NCI-H2227 treated with DMSO at 0.1 percent for 48 hours (cell line): Measurements from ENCODE around the gene DCST2.

ENCODE experiments used
- DNase-seq: peaks from one replicate; lab custom pipeline; 2025; lab: John Stamatoyannopoulos, UW

DCST2 gene

DNA sequence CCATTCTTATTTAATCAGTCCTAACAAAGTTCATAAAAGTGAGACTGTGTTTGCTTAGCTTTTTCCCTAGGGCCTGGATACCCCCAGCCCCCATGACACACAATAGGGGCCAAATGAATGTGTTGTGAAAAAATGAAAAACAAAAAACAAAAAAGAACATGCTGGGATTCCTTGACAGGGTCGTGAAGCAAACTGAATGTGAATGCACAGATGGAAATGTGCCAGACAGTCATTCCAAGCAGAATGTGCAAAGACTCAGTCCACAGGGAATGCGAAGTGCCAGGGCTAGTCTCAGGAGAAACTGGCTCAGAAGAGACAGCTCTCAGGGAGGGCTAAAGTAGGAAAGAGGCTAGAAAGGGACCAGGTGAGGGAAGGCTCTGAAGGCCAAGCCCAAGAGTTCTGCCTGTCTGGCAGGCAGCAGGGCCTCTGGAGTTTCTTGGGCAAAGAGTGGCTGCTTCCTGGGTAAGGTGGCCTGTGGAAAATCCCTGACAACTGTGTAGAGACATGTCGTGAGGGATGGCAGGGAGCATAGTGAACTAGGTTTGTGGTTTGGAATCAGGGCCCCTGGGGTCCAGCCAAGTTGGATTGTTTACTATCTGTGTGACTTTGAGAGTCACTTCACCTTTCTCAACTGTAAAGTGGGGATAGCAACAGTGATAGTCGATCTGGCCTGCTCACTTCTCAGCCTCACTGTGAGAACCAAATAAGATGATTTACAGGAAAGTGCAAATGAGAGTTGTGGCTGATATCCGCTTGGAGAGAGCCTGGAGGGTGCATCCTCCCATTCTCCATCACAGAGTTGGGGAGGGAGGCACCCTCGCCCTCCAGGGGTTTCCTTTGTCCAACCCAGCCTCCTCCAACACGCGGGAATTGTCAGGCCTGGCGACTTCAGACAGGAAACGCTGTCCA lies 16.3 kb upstream of the DCST2 start:
- no peak for DNase-seq

DNA sequence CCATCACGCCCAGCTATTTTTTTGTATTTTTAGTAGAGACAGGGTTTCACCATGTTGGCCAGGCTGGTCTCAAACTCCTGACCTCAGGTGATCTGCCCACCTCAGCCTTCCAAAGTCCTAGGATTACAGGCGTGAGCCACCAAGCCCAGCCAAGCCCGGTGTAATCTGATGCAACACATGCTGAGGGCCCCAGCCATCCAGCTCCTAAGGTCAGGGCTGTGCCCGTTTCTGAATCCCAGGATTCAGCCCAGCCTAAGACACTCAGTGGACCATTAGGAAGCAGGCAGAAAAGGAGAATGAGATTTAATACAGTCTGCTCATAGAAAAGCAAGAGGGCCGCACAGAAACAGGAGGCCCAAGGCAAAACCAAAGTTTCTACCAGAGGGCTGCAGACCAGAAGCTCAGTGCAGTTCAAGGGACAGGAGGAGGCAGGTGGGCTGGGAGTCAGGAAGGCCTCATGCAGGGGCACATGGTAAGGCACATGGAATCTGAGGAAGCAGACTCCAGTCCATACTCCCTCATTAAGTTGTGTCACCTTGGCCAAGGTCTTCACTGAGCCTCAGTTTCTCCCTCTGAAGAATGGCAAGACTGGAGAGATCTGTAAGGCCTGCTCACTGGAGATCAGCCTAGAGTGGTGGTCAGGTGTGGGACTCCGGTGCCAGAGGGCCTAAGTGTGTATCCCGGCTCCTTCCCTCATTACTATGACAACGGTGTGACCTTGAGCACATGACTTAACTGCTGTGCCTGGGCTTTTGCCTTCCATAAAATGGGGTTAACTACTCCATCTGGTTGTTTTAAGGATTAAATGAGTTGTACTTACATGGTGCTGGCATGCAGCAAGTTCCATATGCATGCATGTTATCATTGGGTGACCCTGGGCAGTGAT lies 15.1 kb upstream of the DCST2 start:
- no peak for DNase-seq

DNA sequence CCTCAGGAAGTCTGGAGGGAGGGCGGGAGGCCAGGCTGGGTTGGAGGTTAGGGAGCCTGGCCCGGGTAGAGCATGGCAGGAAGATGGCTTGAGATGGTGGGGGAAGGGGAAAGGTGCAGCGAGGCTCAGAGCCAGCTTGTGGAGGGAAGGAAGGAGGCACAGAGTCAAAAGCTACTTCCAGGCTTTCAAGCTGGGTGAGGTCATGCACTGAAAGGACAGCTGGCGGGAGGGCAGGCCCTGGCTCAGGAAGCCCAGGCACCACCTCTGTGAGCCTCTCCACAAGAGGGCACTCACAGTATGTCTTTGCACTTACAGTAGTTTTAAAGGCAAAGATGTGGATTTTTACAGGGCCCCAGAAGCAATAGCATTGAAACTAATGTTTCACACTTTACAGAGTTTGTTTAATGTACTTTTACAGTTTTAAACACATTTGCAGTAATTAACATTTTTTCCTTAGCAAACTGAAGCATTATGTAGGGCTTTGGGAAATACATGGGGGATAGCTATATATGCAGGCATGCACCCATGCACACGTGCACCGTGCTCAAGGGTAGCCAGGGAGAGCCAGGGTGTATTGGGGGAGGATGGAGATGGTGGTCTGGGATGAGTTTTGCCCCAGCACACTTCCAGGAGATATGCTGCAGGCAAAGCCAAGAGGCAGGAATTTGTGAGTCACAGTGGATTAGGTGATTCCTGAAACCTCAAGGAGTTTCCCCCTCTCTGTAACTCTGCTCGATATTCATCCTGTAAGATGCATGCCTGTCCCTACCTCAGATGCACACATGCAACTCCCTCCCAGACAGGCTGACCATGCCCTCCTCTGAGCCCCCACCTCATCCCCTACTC lies 11.5 kb upstream of the DCST2 start:
- DNase-seq: no peak

DNA sequence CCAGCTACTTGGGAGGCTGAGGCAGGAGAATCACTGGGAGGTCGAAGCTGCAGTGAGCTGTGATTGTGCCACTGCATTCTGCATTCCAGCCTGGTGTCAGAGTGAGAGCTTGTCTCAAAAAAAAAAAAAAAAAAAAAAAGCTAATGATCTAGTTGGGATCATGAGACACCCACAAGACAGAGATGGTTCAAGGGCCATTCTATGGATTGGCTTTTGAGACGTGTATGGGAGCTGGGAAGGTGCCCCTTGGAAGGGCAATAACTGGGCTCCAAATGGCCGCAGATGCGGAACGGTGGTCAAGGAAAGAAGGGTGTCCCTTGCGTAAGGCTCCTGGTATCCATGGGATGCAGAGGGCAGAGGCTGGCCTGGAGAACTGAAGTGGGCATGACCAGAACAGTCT lies 10.8 kb upstream of the DCST2 start:
- no peak for DNase-seq

DNA sequence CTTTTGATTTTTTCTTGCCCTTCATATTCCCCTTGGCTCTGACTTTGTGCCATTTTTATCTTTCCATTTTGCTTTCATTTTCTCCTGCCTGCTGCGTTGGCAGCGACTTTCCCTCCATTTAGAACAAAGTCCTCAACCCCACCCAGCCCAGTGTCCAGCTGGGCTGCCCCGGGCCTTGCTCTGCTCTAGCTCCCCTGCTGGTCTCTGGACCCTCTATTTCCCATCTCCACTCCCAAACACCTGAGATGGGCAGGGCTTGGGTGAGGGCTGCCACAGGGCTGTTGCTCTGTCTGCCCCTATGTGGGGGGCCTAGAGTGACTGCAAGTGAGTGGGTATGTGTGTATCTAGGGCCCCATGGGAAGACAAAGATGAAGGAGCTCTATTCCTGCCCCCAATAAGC lies 10.2 kb upstream of the DCST2 start:
- no peak for DNase-seq

DNA sequence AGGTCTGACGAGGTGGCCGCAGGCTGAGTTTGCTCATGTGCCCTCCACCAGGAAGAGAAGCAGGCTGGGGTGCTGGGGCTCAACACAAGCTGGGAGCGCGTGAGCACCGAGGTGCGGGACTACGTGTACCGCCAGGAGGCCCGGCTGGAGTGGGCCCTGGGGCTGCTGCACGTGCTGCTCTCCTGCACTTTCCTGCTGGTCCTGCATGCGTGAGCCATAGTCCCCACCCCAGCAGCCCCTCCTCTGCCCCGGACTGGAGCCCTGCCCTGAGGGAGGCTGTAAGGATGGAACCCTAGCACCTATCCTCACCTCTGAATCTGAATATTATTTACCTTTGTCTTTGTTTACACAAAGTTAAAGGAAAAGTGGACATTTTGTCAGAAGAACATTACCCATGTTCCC lies 9.7 kb upstream of the DCST2 start:
- no peak for DNase-seq

DNA sequence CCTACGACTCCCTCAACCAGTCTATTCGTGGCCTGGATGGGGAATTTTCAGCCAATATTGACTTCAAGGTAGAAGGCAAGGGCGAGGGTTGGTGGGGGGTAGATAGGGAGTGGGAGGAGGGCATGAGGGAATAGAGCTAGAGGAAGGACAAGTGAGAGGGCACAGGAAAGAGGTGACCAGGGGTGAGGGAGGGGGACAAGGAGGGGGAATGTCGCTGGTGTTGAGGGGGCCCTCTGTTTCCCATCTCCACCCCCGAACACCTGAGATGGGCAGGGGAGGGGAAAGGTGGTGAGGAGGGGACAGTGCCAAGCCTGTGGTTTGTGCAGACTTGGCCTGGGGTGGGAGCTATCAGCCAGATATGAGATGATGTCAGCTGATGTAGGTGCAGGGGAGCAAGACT lies 9.2 kb upstream of the DCST2 start:
- no peak for DNase-seq

DNA sequence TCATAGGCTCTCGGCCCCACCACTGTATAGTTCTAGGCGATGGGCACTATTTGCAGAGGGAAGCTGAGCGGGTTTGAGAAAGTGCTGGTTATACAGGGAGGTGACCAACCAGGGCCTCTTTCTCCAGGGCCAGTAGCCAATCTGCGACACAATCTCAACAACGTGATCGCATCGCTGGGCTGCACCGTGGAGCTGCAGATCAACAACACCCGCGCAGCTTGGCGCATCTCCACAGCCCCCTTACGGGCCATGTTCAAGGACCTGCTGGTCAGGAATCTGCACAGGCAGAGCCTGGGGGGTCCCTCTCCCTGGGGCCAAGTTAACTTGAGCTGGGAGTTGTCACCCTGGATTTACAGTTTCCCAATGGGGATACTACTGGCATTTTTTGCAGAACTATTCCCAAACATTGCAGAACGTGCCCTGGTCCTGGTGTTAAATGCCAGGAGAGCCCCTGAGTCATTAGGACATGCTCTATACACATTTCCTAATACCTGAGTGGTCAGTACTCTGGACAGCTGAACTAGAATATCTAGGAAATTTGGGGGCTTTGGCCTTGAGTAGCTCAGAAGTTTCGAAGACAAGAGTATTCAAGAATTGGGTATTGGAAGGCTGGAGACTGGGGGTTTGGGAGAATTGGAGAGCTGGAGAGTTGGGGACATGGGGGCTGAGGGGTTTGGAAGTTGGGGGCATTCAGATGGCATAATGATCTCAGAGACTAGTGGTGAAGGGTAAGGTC lies 6.9 kb upstream of the DCST2 start:
- DNase-seq: no peak

DNA sequence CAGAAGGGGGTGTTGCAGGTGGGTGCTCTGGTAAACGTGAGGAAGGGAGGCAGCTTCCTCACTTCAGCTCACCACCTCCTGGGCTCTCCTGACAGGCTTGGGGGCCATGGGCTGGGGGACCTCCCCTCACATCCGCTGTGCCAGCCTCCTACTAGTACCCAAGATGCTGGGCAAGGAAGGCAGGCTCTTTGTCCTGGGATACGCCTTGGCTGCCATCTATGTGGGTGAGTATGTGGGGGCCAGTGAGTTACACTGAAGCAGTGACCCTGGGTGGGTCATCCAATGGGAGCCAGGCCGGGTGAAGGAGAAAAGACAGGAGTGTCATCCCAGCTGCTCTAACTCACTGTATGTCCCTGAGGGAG lies 5.7 kb upstream of the DCST2 start:
- DNase-seq: no peak

DNA sequence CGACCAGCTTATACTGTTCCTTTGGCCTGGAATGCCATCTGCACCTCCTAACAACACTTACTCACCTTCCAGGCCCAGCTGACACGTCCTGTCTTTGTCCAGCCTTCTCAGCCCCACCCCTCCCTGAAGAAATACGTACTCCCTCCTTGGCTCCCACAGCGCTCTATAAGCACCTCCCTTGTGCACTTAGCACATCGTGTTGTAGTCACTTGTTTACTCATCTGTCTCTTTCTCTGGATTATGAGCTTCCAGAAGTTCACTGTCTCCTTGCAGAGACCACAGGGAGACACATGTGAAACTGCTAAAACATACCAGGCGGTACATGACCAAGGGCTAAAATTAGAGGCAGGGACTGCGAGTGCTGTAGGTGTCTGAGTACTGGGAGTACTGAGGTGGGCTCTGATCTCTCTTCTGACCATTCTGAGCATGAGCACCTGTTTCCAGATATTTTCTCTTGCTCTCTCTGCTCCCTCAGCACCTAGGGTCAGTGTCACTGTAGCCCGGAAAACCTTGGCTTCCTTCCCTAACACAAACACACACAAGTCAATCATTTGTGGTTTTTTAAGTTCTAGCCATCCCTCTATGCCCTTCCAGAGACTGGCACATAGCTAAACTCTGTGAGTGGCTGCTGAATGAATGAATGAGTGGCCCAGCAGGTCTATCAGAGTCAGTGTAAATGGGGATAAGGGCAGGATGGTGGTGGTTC lies 5.2 kb upstream of the DCST2 start:
- no peak for DNase-seq

DNA sequence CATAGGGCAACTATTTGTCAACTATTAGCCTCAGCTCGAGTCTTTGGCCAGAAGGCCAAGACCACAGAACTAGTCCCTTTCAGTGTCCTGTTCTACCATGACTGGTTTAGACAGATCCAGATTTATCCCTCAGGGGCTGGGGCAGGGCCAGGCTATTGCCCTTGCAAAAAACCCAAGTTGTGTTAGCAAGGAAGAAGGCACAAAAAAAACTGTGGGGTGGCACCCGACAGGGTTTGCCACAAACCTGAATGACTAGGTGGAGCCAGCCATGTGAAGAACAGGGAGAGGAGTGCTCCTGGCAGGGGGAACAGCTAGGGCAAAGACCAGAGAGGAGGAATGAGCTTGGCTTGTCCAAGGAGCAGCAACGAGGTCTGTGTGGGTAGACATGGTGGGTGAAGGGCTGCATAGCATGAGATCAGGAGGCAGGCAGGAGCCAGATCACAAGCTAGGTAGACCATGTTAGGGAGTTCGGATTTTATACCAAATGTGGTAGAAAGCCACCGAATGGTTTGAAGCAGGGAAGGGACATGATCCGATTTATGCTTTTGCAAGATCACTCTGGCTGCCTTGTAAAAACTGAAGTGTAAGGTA lies 4.4 kb upstream of the DCST2 start:
- no peak for DNase-seq

DNA sequence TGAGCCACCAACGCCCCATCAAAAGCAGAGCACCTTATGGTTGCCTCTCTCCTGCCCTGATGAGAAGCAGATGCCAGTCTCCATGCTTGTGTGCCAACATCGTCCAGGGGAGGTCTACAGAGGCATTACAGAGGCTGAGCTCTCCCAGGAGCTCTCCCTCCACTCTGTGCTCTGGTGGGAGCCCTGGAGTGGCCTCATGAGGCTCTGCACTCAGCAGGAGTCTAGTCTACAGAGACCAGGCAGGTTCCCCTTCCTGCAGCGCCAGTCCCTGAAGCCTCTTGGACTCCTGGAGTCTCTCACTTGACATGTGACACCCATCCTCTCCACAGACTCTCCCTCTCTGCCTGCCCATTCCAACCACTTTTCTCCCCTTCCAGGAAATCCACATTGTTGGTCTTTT lies 3.5 kb upstream of the DCST2 start:
- DNase-seq: no peak

DNA sequence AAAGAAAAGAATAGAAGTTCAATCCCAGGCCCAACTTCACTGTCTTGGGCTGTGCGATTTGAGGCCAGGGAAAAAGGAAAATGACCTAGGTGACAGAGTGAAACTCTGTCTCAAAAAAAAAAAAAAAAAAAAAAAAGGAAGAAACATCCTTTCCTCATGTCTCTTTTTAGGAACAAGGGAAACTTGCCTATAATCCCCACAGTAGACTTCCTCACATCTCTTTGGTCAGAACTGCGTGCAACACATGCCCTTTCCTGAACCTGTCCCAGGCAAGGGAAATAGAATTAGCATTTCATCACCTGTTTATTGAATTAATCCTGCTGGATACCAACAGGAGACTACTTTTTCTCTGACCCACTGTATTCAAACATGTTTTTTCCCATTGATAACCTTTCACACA lies 2.4 kb upstream of the DCST2 start:
- DNase-seq: no peak

DNA sequence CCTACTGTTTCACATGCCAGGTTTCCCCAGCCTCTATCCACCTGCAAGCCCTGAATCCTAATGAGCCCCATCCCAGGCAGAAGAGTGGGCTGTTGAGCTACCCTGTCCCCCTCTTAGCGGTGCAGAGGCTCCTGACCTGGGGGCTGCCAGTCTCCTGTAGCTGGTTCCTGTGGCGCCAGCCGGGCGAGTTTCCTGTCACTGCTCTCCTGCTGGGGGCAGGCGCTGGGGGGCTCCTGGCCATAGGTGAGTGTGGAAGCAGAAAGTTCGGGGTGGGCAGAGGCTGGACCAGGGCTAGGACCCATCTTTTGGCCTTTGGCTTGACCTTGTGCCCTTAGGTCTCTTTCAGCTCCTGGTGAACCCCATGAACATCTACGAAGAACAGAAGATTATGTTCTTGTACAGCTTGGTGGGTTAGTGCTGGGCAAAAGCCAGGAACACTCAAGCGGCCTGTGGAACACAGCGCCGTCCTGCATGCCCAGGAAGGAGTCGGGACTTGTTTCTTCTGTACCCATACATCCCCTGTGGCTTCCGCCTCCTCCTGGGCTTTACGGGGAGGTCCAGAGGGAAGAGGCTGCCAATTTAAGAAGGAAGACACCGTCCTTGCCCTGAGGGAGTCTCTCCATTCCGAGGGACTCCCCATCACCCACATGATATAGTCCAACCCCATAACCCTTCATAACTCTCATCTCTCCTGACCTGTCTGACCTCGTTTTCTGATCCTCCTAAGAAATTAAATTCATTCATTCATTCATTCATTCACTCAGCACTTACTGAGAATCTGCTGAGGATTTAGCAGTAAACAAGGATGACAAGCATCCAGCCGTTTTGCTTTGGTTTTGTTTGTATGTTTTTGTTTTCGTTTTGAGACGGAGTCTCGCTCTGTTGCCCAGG lies 982 bp upstream of the DCST2 start:
- DNase-seq: no peak

DNA sequence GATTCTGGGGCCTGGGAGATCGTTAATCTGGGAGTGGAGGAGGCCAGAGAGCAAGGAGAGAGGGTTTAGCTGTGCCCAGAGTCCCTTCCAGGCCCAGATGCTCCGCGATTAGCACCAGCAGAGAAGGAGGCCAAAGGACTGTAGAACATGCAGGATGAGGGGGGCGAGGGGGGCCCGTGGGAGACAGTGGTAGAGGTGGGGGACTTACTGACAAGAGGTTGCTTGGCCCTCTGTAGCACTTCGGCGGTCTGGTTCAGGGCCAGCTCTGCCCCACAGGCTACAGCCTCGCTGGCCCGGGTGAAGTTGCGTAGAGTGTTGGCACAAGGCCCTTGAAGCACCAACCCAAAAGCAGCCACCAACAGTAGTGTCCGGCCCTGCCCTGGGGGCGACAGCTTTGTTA lies 695 bp downstream of the DCST2 start:
- DNase-seq: no peak

DNA sequence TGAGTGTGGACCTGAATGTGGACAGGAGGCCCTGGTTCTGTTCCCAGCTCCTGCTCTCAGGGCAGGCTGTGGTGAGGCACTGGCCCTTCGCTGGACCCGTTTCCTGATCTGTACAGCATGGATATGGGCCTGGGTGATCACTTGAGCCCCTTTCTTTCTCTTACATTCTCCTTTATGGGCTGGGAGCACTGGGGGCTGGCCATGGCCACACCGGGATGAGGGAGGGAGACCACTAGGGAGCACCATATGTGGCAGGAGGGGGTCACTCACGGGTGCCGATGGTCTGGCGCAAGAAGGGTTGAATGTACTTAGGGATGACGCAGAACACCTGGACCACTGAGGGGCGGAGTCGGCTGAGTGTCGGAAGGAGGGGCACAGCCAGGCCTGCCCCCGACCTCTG lies 2.7 kb downstream of the DCST2 start:
- no peak for DNase-seq

DNA sequence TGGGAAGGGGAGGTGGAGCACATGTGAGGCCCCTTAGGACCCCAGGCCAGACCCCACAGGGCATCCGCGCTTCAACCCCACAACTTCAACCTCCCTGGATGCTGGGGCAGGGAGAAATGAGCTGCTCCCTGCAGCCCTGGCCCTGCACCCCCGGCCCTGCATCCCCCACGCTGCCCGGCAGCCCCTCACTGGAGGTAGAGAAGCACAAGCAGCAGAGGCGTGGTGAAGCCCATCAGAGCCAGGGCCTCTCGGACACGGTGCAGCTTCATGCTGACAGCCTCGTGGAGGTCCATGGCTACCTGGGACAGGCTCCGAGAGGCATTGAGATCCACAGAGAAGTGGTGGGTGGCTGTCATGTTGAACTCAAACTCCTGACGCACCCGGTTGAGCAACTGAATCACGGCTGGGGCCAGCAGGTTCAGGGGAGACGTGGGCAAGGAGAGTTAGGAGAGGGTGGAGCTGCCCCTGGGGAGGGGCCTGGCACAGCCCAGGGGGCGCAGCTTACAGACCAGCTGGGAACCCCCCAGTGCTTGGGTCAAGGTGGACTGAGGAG lies 3.3 kb downstream of the DCST2 start:
- no peak for DNase-seq

DNA sequence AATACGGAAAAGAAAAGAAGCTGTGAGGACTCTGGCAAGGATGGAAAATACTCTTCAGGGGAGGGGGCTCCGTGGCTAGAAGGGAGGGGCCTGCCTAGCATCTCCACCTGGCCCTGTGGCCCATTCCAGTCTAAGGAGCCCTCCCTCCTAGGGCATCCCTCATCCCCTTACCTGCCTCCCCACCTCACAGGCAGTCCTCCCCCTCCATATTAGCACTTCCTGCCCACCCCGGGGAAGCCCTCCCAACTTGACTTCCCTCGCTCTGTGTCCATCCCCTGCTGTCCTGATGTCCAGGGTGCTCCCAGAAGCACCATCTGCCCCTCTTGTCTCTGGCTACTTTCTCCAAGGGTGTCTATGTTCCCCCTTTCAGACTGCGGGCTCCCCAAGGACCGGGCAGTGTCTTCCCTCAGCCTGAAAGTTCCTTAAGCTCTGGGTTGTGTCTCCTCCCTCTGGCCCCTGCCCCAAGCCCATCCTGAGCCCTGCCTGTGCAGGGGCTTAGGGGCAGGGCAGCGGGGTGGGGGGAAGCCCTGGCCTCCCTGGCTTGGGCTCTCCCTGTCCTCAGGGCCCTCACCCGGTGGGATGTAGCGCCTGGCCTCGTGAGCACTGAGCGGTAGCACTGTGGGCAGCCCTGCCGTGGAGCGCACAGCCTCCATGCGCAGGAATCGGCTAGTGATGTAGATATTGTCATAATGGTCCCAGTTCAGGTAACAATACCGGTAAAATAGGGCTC lies 3.9 kb downstream of the DCST2 start:
- DNase-seq: no peak

DNA sequence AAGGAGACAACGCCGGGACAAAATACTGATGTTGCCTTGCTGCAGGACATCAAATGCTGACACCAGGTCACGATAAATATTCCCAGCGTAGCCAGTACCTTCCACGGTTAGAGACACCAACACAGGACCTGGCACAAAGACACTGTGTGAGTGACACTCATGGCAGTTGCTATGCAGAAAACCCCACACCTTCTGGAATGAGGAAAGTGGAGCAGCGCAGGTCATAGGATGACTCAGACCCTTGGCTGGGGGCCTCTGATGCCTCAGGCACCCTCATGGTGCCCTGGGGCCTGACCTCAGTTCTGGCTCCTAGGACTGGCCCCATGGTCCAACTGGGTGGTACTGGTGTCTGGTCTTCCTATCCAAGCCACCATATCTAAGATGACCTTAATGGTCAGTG lies 7.0 kb downstream of the DCST2 start:
- no peak for DNase-seq
